Measurements from ENCODE around the gene IER2. TPM values are rescaled to one million over a fixed set of nuclear protein-coding genes. Genes with fewer than 3 reads are reported as not detected.

IER2 gene
- total and polyA plus RNA-seq, 9 of the 15 experiments (the other 6 are each of a cell fraction or from before 2014, with no cell fraction given) = 4.5 to 205 (median 23.7) TPM

- BruUV-seq (replicated peaks) = no TSS peak
- no peak overlapping the region for H3K4me2 ChIP-seq (ENCODE audit: insufficient read depth, low read length)
- ChIA-PET POLR2A (interaction anchor here (0.7 to 1.6 kb wide), 5 partner anchors 10 to 14 kb away, joined by 4 to 11 read pairs (median 5); partner anchors contain the start of genes IER2 and STX10), CTCF (ENCODE audit: low intra/inter-chr PET ratio) (no interaction called here)
- no peak for ATAC-seq
- DNase-seq (ENCODE audit: extremely low read depth in 1 of 4, low spot score in 3 of 4) = no peak
- peak overlapping the region in 1 of 2 experiments; percentile 58; a peak in 1 of 4 replicates for H3K9ac ChIP-seq (ENCODE audit: insufficient read depth in 1 of 2, low read depth in 2 of 2, low read length in 2 of 2)
- H3K9me1 ChIP-seq (ENCODE audit: control insufficient read depth, insufficient read depth, low read length) = no peaks in the 10 kb centered on the region
- H3K27ac ChIP-seq (ENCODE audit: extremely low read depth, low read depth, low read length) = no peak overlapping the region
- FAIRE-seq = no peak
- H3K9me3 ChIP-seq (replicated peaks; ENCODE audit: control insufficient read depth, insufficient read depth, low read depth, low read length) = no peaks in the 10 kb centered on the region
- intact Hi-C loops (cut with micrococcal nuclease) (no loop called here), in situ Hi-C loops (cut with MboI) (no loop called here)
- WGBS (ENCODE audit: insufficient coverage, low coverage, missing lambda C conversion rate) = 88% methylated on average over 8 of the region's 10 CpGs
- 0 out of 2 replicates have a peak, but pooled peaks cover 3% of the 10 kb centered on the region for H4K20me1 ChIP-seq (replicated peaks; ENCODE audit: control insufficient read depth, insufficient read depth, low read length)
- H3K79me2 ChIP-seq (ENCODE audit: control insufficient read depth, insufficient read depth, low read length) = peaks cover 13% of the 10 kb centered on the region; the same call in 1 of the 3 replicates
- H3K36me3 ChIP-seq (ENCODE audit: control insufficient read depth, insufficient read depth, low read length) = peaks cover 60% of the 10 kb centered on the region; the same call in 2 of the 3 replicates
- peaks cover 4 to 36% of the 10 kb centered on the region in 2 experiments; a peak in 4 of 5 replicates for H3K4me1 ChIP-seq (replicated peaks in 1 of 2; ENCODE audit: control insufficient read depth in 2 of 2, insufficient read depth in 2 of 2, low read length in 2 of 2)
- no peaks in the 10 kb centered on the region for H3K27me3 ChIP-seq (ENCODE audit: control insufficient read depth in 2 of 2, insufficient read depth in 2 of 2, low read length in 2 of 2)
- peak; percentile 51; the same call in 1 of the 2 replicates for TF ChIP-seq CEBPB (tag; IDR thresholded peaks at IDR 0.05)
- no peak for TF ChIP-seq KLF6 (CRISPR knock-in tag; IDR thresholded peaks at IDR 0.05; ENCODE audit: borderline replicate concordance)
- TF ChIP-seq BRD4 (IDR thresholded peaks at IDR 0.05) = no peak
- TF ChIP-seq ZBTB7A (IDR thresholded peaks at IDR 0.05; ENCODE audit: borderline replicate concordance, control insufficient read depth, low read depth, low read length) = 0 out of 2 replicates have a peak, but pooled peaks have one; percentile 10
- no peak for TF ChIP-seq ZKSCAN8 (CRISPR knock-in tag; IDR thresholded peaks at IDR 0.05)
- no peak overlapping the region for H3K4me3 ChIP-seq
- H2AFZ ChIP-seq (ENCODE audit: low read depth, low read length) = no peak overlapping the region
These were observed 11.4 kb upstream of the IER2 start for GRCh38 chr19:13138916-13139198.

- peaks cover 4 to 44% of the 10 kb centered on the region in 2 experiments; a peak in 4 of 5 replicates for H3K4me1 ChIP-seq (replicated peaks in 1 of 2; ENCODE audit: control insufficient read depth in 2 of 2, insufficient read depth in 2 of 2, low read length in 2 of 2)
- ATAC-seq (no peak), FAIRE-seq (no peak), DNase-seq (ENCODE audit: extremely low read depth in 1 of 4, low spot score in 3 of 4) (no peak)
- ChIA-PET POLR2A (no interaction called here), CTCF (ENCODE audit: low intra/inter-chr PET ratio) (no interaction called here)
- intact Hi-C loops (cut with micrococcal nuclease) = no loop called here
- H3K27ac ChIP-seq (ENCODE audit: extremely low read depth, low read depth, low read length) = no peak overlapping the region
- peaks cover 59% of the 10 kb centered on the region; the same call in 2 of the 3 replicates for H3K36me3 ChIP-seq (ENCODE audit: control insufficient read depth, insufficient read depth, low read length)
- H3K4me2 ChIP-seq (ENCODE audit: insufficient read depth, low read length) = no peak overlapping the region
- no peak overlapping the region for H3K4me3 ChIP-seq
- no peaks in the 10 kb centered on the region for H3K9me3 ChIP-seq (replicated peaks; ENCODE audit: control insufficient read depth, insufficient read depth, low read depth, low read length)
- no peak overlapping the region; a peak in 1 of 4 replicates for H3K9ac ChIP-seq (ENCODE audit: insufficient read depth in 1 of 2, low read depth in 2 of 2, low read length in 2 of 2)
- WGBS (ENCODE audit: insufficient coverage, low coverage, missing lambda C conversion rate) = 68% methylated on average over 7 of the region's 11 CpGs
- H3K79me2 ChIP-seq (ENCODE audit: control insufficient read depth, insufficient read depth, low read length) = 0 out of 3 replicates have a peak, but pooled peaks cover 6% of the 10 kb centered on the region
- H4K20me1 ChIP-seq (replicated peaks; ENCODE audit: control insufficient read depth, insufficient read depth, low read length) = no peaks in the 10 kb centered on the region
- in situ Hi-C loops (cut with MboI) = no loop called here
- H3K27me3 ChIP-seq (ENCODE audit: control insufficient read depth in 2 of 2, insufficient read depth in 2 of 2, low read length in 2 of 2) = no peaks in the 10 kb centered on the region
- no peak overlapping the region for H2AFZ ChIP-seq (ENCODE audit: low read depth, low read length)
- H3K9me1 ChIP-seq (ENCODE audit: control insufficient read depth, insufficient read depth, low read length) = no peaks in the 10 kb centered on the region
- TSS peak; percentile 52 for BruUV-seq (replicated peaks)
- TF ChIP-seq ATF6 (CRISPR knock-in tag; IDR thresholded peaks at IDR 0.05) = no peak
- no peak for TF ChIP-seq ARNT (IDR thresholded peaks at IDR 0.05)
- TF ChIP-seq TFAM (CRISPR knock-in tag; conservative IDR thresholded peaks at IDR 0.05) = no peak
- TF ChIP-seq BRF1 (IDR thresholded peaks at IDR 0.05; ENCODE audit: borderline replicate concordance, extremely low read depth, insufficient read length) = no peak
- TF ChIP-seq JUNB (CRISPR knock-in tag; conservative IDR thresholded peaks at IDR 0.05) = no peak
- TF ChIP-seq ZHX1 (conservative IDR thresholded peaks at IDR 0.05; ENCODE audit: low read length) = no peak
These were observed 10.4 kb upstream of the IER2 start for GRCh38 chr19:13139633-13140311.
